HepG2 (cell line): ENCODE results near the gene SHTN1. TPM values are rescaled to one million over a fixed set of nuclear protein-coding genes. Genes with fewer than 3 reads are reported as not detected.
A peak's percentile ranks its signal among the peaks of the same experiment; 100 is the strongest.

Source experiments
- ARNTL ChIP-seq: sonication (generic); formaldehyde crosslinking; IDR thresholded peaks from 2 replicates; pipeline ENCODE4 v1.4.0; 2020; ENCODE audit warnings: mild to moderate bottlenecking, missing genetic modification reagents
- CENPX ChIP-seq: sonication (generic); formaldehyde crosslinking; IDR thresholded peaks from 2 replicates; pipeline ENCODE4 v1.9.0; 2021; ENCODE audit warnings: mild to moderate bottlenecking, missing genetic modification reagents, moderate library complexity
- DMAP1 ChIP-seq: IDR thresholded peaks from 2 replicates; pipeline ENCODE4 v1.6.1; 2016
- IKZF4 ChIP-seq: sonication (generic); formaldehyde crosslinking; IDR thresholded peaks from 2 replicates; pipeline ENCODE4 v1.5.1; 2020; ENCODE audit warnings: borderline replicate concordance, mild to moderate bottlenecking, low read depth, missing genetic modification reagents; ENCODE audit errors: not compliant biosample characterization
- KAT8 ChIP-seq: IDR thresholded peaks from 2 replicates; pipeline ENCODE4 v1.6.1; 2016; ENCODE audit warnings: missing genetic modification reagents, missing compliant biosample characterization
- NFKB2 ChIP-seq: sonication (generic); formaldehyde crosslinking; IDR thresholded peaks from 2 replicates; pipeline ENCODE4 v1.4.0; 2020; ENCODE audit warnings: missing genetic modification reagents, borderline replicate concordance
- RBM39 ChIP-seq: fragments of 200-400 bp; formaldehyde crosslinking; IDR thresholded peaks from one replicate; pipeline ENCODE4 v1.6.1; 2018; ENCODE audit warnings: antibody characterized with exemption, mild to moderate bottlenecking, low read depth, low read length; ENCODE audit not compliant: poor library complexity, severe bottlenecking
- TCF7L2 ChIP-seq: IDR thresholded peaks from 2 replicates; pipeline ENCODE4 v1.6.1; 2011; ENCODE audit warnings: mild to moderate bottlenecking, low read depth, low read length, moderate library complexity
- TP53 ChIP-seq: sonication (generic); formaldehyde crosslinking; conservative IDR thresholded peaks from 2 replicates; pipeline ENCODE4 v1.4.0; 2020; ENCODE audit warnings: missing genetic modification reagents
- XRCC5 ChIP-seq: fragments of 200-400 bp; formaldehyde crosslinking; optimal IDR thresholded peaks from 2 replicates; pipeline ENCODE3; 2017; ENCODE audit warnings: mild to moderate bottlenecking, low read length
- ZMAT3 ChIP-seq: sonication (generic); formaldehyde crosslinking; conservative IDR thresholded peaks from 2 replicates; pipeline ENCODE4 v1.7.0; 2021; ENCODE audit warnings: missing genetic modification reagents
- ZNF235 ChIP-seq: sonication (generic); formaldehyde crosslinking; IDR thresholded peaks from 2 replicates; pipeline ENCODE4 v1.8.1; 2023; ENCODE audit warnings: mild to moderate bottlenecking, missing genetic modification reagents, borderline replicate concordance
- ZNF430 ChIP-seq: sonication (generic); formaldehyde crosslinking; IDR thresholded peaks from 2 replicates; pipeline ENCODE4 v1.9.0; 2021; ENCODE audit warnings: mild to moderate bottlenecking, missing genetic modification reagents
- ZNF670 ChIP-seq: sonication (generic); formaldehyde crosslinking; IDR thresholded peaks from 2 replicates; pipeline ENCODE4 v1.8.0; 2022; ENCODE audit warnings: mild to moderate bottlenecking, missing genetic modification reagents, borderline replicate concordance
- ZNF777 ChIP-seq: sonication (generic); formaldehyde crosslinking; IDR thresholded peaks from 2 replicates; pipeline ENCODE4 v1.4.0; 2020; ENCODE audit warnings: missing genetic modification reagents
- ZSCAN21 ChIP-seq: sonication (generic); formaldehyde crosslinking; IDR thresholded peaks from 2 replicates; pipeline ENCODE4 v1.8.0; 2022; ENCODE audit warnings: mild to moderate bottlenecking, missing genetic modification reagents, moderate library complexity, borderline replicate concordance
- polyA plus RNA-seq, 8 experiments: library from polyadenylated mRNA; depleted of rRNA in 3 of 8; stranded (reverse) in 7 of 8; unstranded in 1 of 8; fragments of >200 nt; fragmentation: Illumina TruSeq in 4 of 8; extraction: Trizol in 4 of 8; gene quantifications; 2 replicates each; pipeline versions ENCODE4 v1.2.1 to v1.2.3, GENCODE V29; 2011 to 2016; ENCODE audit warnings: low read depth in 4 of 8, missing spikeins in 1 of 8, mixed read lengths in 1 of 8; ENCODE audit not compliant: insufficient read depth in 1 of 8
- total RNA-seq, 5 experiments: library from RNA; depleted of rRNA; stranded (reverse); fragments of >200 nt; fragmentation: Illumina TruSeq; extraction: Trizol; gene quantifications; 2 replicates each; pipeline ENCODE4 v1.2.3, GENCODE V29; 2016; ENCODE audit warnings: low read depth in 1 of 5
- TF ChIP-seq, protein P1 (sequence below), 2 experiments: sonication (generic) in 1 of 2; formaldehyde crosslinking in 1 of 2; IDR thresholded peaks; 2 replicates each; pipeline versions ENCODE4 v1.4.0 to v1.6.1; 2018 to 2020; ENCODE audit warnings: missing genetic modification reagents in 2 of 2, borderline replicate concordance in 1 of 2, low read depth in 1 of 2, mild to moderate bottlenecking in 1 of 2, missing biosample characterization in 1 of 2
- TF ChIP-seq, protein P2 (sequence below): sonication (generic); formaldehyde crosslinking; IDR thresholded peaks from 2 replicates; pipeline ENCODE4 v1.4.0; 2020; ENCODE audit warnings: missing genetic modification reagents
- TF ChIP-seq, protein P3 (sequence below): IDR thresholded peaks from 2 replicates; pipeline ENCODE4 v1.6.1; 2016; ENCODE audit warnings: missing compliant biosample characterization, missing genetic modification reagents, borderline replicate concordance
- TF ChIP-seq, protein P4 (sequence below): sonication (generic); formaldehyde crosslinking; conservative IDR thresholded peaks from 2 replicates; pipeline ENCODE4 v1.4.0; 2020; ENCODE audit warnings: mild to moderate bottlenecking, missing genetic modification reagents, moderate library complexity

SHTN1 gene
- total and polyA plus RNA-seq, 2 of the 13 experiments (the other 11 are each of a cell fraction or from before 2014, with no cell fraction given) = 11.3 to 15.6 TPM

DNA sequence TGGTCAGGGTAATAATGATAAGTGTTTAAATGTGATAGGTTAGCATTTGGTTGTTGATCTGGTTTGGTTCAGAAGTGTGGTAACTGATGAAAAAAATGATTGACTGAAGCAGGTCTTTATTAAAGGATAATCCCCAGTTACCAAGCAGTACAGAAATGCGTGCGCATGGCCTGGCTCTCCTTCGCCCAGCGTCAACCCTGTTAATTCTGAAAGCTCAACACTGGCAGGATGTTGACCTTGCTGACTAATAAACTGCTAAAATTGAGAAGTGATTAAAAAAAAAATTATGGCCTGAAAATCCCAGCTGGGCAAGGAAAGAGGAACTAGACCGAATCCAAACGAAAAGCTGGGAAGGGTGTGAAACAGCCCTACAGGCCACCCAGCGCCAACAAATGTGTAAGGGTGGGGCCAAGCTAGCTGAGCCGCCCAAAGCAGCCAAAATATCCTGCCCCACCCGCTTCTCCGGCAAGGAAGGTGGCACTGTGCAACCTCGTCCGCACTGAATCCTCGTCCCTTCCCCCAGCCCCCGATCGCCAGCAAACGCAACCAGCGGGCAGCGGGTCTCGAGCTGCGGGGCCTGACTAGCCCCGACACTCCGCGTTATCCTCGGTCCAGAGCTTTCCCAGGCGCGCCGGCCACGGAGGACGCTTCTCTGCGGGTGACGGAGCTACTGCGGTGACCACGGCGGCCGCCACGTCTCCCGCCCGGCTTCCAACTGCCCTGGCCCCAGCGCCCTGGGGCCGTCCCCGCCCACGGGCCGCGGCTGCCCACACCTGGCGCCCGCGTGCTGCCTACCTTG, 561 bp downstream of the SHTN1 start (continued):
- TF ChIP-seq IKZF4 (CRISPR knock-in tag) (no peak), CENPX (CRISPR knock-in tag) (no peak), ZNF777 (peak; percentile 55), TP53 (CRISPR knock-in tag) (no peak), RBM39 (no peak), ZSCAN21 (CRISPR knock-in tag) (peak; percentile 86), ARNTL (CRISPR knock-in tag) (no peak), NFKB2 (CRISPR knock-in tag) (peak; percentile 8; the same call in 1 of the 2 replicates), ZNF235 (CRISPR knock-in tag) (peak; percentile 38; the same call in 1 of the 2 replicates), KAT8 (CRISPR knock-in tag) (no peak), XRCC5 (peak; percentile 28), TCF7L2 (no peak), DMAP1 (CRISPR knock-in tag) (peak; percentile 29; the same call in 1 of the 2 replicates), ZNF670 (CRISPR knock-in tag) (no peak), ZMAT3 (CRISPR knock-in tag) (no peak), ZNF430 (CRISPR knock-in tag) (no peak)
- TF ChIP-seq, protein P1, sequence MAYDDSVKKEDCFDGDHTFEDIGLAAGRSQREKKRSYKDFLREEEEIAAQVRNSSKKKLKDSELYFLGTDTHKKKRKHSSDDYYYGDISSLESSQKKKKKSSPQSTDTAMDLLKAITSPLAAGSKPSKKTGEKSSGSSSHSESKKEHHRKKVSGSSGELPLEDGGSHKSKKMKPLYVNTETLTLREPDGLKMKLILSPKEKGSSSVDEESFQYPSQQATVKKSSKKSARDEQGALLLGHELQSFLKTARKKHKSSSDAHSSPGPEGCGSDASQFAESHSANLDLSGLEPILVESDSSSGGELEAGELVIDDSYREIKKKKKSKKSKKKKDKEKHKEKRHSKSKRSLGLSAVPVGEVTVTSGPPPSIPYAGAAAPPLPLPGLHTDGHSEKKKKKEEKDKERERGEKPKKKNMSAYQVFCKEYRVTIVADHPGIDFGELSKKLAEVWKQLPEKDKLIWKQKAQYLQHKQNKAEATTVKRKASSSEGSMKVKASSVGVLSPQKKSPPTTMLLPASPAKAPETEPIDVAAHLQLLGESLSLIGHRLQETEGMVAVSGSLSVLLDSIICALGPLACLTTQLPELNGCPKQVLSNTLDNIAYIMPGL (CRISPR knock-in tag; IDR thresholded peaks at IDR 0.05; ENCODE audit: borderline replicate concordance in 1 of 2, low read depth in 1 of 2) = peak; percentile 6 to 86; a peak in 1 of 4 replicates
- TF ChIP-seq, protein P2, sequence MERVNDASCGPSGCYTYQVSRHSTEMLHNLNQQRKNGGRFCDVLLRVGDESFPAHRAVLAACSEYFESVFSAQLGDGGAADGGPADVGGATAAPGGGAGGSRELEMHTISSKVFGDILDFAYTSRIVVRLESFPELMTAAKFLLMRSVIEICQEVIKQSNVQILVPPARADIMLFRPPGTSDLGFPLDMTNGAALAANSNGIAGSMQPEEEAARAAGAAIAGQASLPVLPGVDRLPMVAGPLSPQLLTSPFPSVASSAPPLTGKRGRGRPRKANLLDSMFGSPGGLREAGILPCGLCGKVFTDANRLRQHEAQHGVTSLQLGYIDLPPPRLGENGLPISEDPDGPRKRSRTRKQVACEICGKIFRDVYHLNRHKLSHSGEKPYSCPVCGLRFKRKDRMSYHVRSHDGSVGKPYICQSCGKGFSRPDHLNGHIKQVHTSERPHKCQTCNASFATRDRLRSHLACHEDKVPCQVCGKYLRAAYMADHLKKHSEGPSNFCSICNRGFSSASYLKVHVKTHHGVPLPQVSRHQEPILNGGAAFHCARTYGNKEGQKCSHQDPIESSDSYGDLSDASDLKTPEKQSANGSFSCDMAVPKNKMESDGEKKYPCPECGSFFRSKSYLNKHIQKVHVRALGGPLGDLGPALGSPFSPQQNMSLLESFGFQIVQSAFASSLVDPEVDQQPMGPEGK (CRISPR knock-in tag) = peak; percentile 69
- TF ChIP-seq, protein P3, sequence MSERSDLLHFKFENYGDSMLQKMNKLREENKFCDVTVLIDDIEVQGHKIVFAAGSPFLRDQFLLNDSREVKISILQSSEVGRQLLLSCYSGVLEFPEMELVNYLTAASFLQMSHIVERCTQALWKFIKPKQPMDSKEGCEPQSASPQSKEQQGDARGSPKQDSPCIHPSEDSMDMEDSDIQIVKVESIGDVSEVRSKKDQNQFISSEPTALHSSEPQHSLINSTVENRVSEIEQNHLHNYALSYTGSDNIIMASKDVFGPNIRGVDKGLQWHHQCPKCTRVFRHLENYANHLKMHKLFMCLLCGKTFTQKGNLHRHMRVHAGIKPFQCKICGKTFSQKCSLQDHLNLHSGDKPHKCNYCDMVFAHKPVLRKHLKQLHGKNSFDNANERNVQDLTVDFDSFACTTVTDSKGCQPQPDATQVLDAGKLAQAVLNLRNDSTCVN = no peak
- TF ChIP-seq, protein P4, sequence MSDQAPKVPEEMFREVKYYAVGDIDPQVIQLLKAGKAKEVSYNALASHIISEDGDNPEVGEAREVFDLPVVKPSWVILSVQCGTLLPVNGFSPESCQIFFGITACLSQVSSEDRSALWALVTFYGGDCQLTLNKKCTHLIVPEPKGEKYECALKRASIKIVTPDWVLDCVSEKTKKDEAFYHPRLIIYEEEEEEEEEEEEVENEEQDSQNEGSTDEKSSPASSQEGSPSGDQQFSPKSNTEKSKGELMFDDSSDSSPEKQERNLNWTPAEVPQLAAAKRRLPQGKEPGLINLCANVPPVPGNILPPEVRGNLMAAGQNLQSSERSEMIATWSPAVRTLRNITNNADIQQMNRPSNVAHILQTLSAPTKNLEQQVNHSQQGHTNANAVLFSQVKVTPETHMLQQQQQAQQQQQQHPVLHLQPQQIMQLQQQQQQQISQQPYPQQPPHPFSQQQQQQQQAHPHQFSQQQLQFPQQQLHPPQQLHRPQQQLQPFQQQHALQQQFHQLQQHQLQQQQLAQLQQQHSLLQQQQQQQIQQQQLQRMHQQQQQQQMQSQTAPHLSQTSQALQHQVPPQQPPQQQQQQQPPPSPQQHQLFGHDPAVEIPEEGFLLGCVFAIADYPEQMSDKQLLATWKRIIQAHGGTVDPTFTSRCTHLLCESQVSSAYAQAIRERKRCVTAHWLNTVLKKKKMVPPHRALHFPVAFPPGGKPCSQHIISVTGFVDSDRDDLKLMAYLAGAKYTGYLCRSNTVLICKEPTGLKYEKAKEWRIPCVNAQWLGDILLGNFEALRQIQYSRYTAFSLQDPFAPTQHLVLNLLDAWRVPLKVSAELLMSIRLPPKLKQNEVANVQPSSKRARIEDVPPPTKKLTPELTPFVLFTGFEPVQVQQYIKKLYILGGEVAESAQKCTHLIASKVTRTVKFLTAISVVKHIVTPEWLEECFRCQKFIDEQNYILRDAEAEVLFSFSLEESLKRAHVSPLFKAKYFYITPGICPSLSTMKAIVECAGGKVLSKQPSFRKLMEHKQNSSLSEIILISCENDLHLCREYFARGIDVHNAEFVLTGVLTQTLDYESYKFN (CRISPR knock-in tag) = no peak
